ENCODE results near the gene NTSR1.

GRCh38 chr20:62675156-62675876 lies 33.3 kb upstream of the NTSR1 start:
- TF ChIP-seq CTCF (conservative IDR thresholded peaks at IDR 0.05; ENCODE audit: low read length) (no peak), EZH2phosphoT487 (IDR thresholded peaks at IDR 0.05; ENCODE audit: borderline replicate concordance) (no peak)

Data from Loucy (cell line).